ENCODE data around the gene DSCAM.

- TF ChIP-seq EZH2 (IDR thresholded peaks at IDR 0.05) (no peak), CTCF (IDR thresholded peaks at IDR 0.05) (no peak), EZH2phosphoT487 (IDR thresholded peaks at IDR 0.05) (no peak)
Measured at GRCh38 chr21:40795313-40795712, 51.6 kb downstream of the DSCAM start.
